IMR-90 (cell line): ENCODE measurements around the gene DUT. TPM values are rescaled to one million over a fixed set of nuclear protein-coding genes. Genes with fewer than 3 reads are reported as not detected.

Experiments used
- ATAC-seq: fragments of 200-7000 bp; cut with Tn5 transposase; 2 replicates; pipeline ENCODE4 v1.9.1; 2020; ENCODE audit warnings: low read depth, mild to moderate bottlenecking, moderate library complexity
- BruUV-seq: library from RNA; stranded (reverse); fragments of 400-500 nt; replicated peaks from 2 replicates; lab custom pipeline; 2021; lab: Mats Ljungman, UMichigan
- CTCF ChIA-PET: fragments of 300-600 bp; formaldehyde crosslinking; extraction: SDS; loops from one replicate; lab custom pipeline; 2021; ENCODE audit warnings: antibody characterized with exemption; lab: Yijun Ruan, JAX
- POLR2A ChIA-PET: fragments of 300-600 bp; sonication (Branson Sonifier 250); formaldehyde crosslinking; loops from one replicate; lab custom pipeline; 2022; ENCODE audit warnings: antibody characterized with exemption; ENCODE audit not compliant: unreplicated experiment; lab: Charles Lee
- DNase-seq: peaks from one replicate; pipeline ENCODE4 v3.0.0; 2013
- H2AFZ ChIP-seq: replicated peaks from 2 replicates; pipeline ENCODE3; 2013; ENCODE audit warnings: low read length, mild to moderate bottlenecking; ENCODE audit not compliant: poor library complexity
- H2AK5ac ChIP-seq: 2 replicates; pipeline ENCODE4 v1.6.1; 2013; ENCODE audit warnings: low read depth, low read length, inconsistent platforms
- H2AK9ac ChIP-seq: replicated peaks from 2 replicates; pipeline ENCODE3; 2013; ENCODE audit warnings: mild to moderate bottlenecking, low read depth, low read length, moderate library complexity; ENCODE audit not compliant: poor library complexity
- H2BK120ac ChIP-seq: 2 replicates; pipeline ENCODE4 v1.6.1; 2013; ENCODE audit warnings: low read depth, low read length, inconsistent platforms
- H2BK15ac ChIP-seq: 3 replicates; pipeline ENCODE4 v1.6.1; 2013; ENCODE audit warnings: low read depth, low read length, inconsistent platforms
- H2BK20ac ChIP-seq: 2 replicates; pipeline ENCODE4 v1.6.1; 2013; ENCODE audit warnings: low read depth, mild to moderate bottlenecking, inconsistent platforms, low read length, moderate library complexity
- H2BK5ac ChIP-seq: 2 replicates; pipeline ENCODE4 v1.6.1; 2013; ENCODE audit warnings: mild to moderate bottlenecking, low read depth, low read length, inconsistent platforms; ENCODE audit not compliant: poor library complexity, severe bottlenecking
- H3K14ac ChIP-seq: replicated peaks from 2 replicates; pipeline ENCODE4 v1.6.1; 2013; ENCODE audit warnings: low read depth, low read length, inconsistent platforms
- H3K18ac ChIP-seq: 2 replicates; pipeline ENCODE4 v1.6.1; 2013; ENCODE audit warnings: low read depth, low read length, control low read depth
- H3K23ac ChIP-seq: 2 replicates; pipeline ENCODE4 v1.6.1; 2013; ENCODE audit warnings: low read depth, low read length, inconsistent platforms
- H3K27ac ChIP-seq: 2 replicates; pipeline ENCODE4 v1.5.1; 2013; ENCODE audit warnings: mild to moderate bottlenecking, control low read depth, low read length; ENCODE audit not compliant: insufficient read depth
- H3K27me3 ChIP-seq: 2 replicates; pipeline ENCODE4 v1.6.1; 2013; ENCODE audit warnings: low read length; ENCODE audit not compliant: control insufficient read depth, insufficient read depth
- H3K36me3 ChIP-seq: 2 replicates; pipeline ENCODE4 v1.6.1; 2013; ENCODE audit warnings: low read length, mixed read lengths; ENCODE audit not compliant: control insufficient read depth, insufficient read depth
- H3K4ac ChIP-seq: 2 replicates; pipeline ENCODE4 v1.6.1; 2013; ENCODE audit warnings: low read depth, low read length, inconsistent platforms
- H3K4me1 ChIP-seq: 2 replicates; pipeline ENCODE4 v1.6.1; 2013; ENCODE audit warnings: low read length, mixed read lengths; ENCODE audit not compliant: control insufficient read depth, insufficient read depth
- H3K4me2 ChIP-seq: 2 replicates; pipeline ENCODE4 v1.6.1; 2013; ENCODE audit warnings: low read depth, mild to moderate bottlenecking, control low read depth, low read length, moderate library complexity
- H3K4me3 ChIP-seq: 2 replicates; pipeline ENCODE4 v1.5.1; 2013; ENCODE audit warnings: low read depth, mild to moderate bottlenecking, control low read depth, low read length, moderate library complexity; ENCODE audit not compliant: insufficient read depth
- H3K56ac ChIP-seq: 2 replicates; pipeline ENCODE4 v1.6.1; 2013; ENCODE audit warnings: low read length, inconsistent platforms; ENCODE audit not compliant: insufficient read depth; ENCODE audit errors: extremely low read depth
- H3K79me1 ChIP-seq, 2 experiments: 2 replicates each; pipeline ENCODE4 v1.6.1; 2013; ENCODE audit warnings: low read length in 2 of 2, inconsistent platforms in 1 of 2, low read depth in 1 of 2
- H3K9ac ChIP-seq: 2 replicates; pipeline ENCODE4 v1.6.1; 2013; ENCODE audit warnings: low read depth, low read length, control low read depth
- H3K9me1 ChIP-seq: 2 replicates; pipeline ENCODE4 v1.6.1; 2013; ENCODE audit warnings: low read length, inconsistent platforms; ENCODE audit not compliant: insufficient read depth
- H3K9me3 ChIP-seq: 2 replicates; pipeline ENCODE4 v1.6.1; 2013; ENCODE audit warnings: low read length; ENCODE audit not compliant: control insufficient read depth, insufficient read depth
- H4K20me1 ChIP-seq: 2 replicates; pipeline ENCODE4 v1.6.1; 2013; ENCODE audit warnings: low read length, inconsistent platforms; ENCODE audit not compliant: insufficient read depth
- H4K5ac ChIP-seq: 2 replicates; pipeline ENCODE4 v1.6.1; 2013; ENCODE audit warnings: mild to moderate bottlenecking, low read depth, low read length, control low read depth
- H4K8ac ChIP-seq, 2 experiments: 2 replicates each; pipeline ENCODE4 v1.6.1; 2013; ENCODE audit warnings: low read depth in 2 of 2, low read length in 2 of 2, control low read depth in 1 of 2, inconsistent platforms in 1 of 2
- H4K91ac ChIP-seq: 2 replicates; pipeline ENCODE4 v1.6.1; 2013; ENCODE audit warnings: low read depth, low read length, inconsistent platforms; ENCODE audit not compliant: insufficient read depth
- BHLHE40 ChIP-seq: fragments of 150-350 bp; IDR thresholded peaks from 2 replicates; pipeline ENCODE4 v1.6.1; 2016; ENCODE audit warnings: mild to moderate bottlenecking, low read depth, low read length
- CEBPB ChIP-seq: IDR thresholded peaks from 2 replicates; pipeline ENCODE4 v1.6.1; 2012; ENCODE audit warnings: low read depth, low read length, improper control_type of control experiment
- CHD1 ChIP-seq: IDR thresholded peaks from 2 replicates; pipeline ENCODE4 v1.6.1; 2012; ENCODE audit warnings: low read depth, low read length, improper control_type of control experiment
- ELK1 ChIP-seq: fragments of 150-350 bp; IDR thresholded peaks from 2 replicates; pipeline ENCODE4 v1.6.1; 2016; ENCODE audit warnings: low read depth, mild to moderate bottlenecking, low read length, moderate library complexity, borderline replicate concordance
- FOS ChIP-seq: fragments of 150-350 bp; IDR thresholded peaks from 2 replicates; pipeline ENCODE4 v1.6.1; 2016; ENCODE audit warnings: low read depth, low read length
- MAFK ChIP-seq: IDR thresholded peaks from 2 replicates; pipeline ENCODE4 v1.6.1; 2012; ENCODE audit warnings: low read depth, low read length, improper control_type of control experiment
- MAZ ChIP-seq: IDR thresholded peaks from 2 replicates; pipeline ENCODE4 v1.6.1; 2012; ENCODE audit warnings: low read depth, mild to moderate bottlenecking, low read length, improper control_type of control experiment, moderate library complexity, borderline replicate concordance
- MXI1 ChIP-seq: IDR thresholded peaks from 2 replicates; pipeline ENCODE4 v1.6.1; 2012; ENCODE audit warnings: low read depth, mild to moderate bottlenecking, low read length, moderate library complexity, borderline replicate concordance
- NFE2L2 ChIP-seq: fragments of 150-350 bp; IDR thresholded peaks from 2 replicates; pipeline ENCODE4 v1.6.1; 2016; ENCODE audit warnings: low read depth, mild to moderate bottlenecking, low read length
- POLR2A ChIP-seq: IDR thresholded peaks from 2 replicates; pipeline ENCODE4 v1.6.1; 2012; ENCODE audit warnings: mild to moderate bottlenecking, low read depth, low read length
- RAD21 ChIP-seq: IDR thresholded peaks from 2 replicates; pipeline ENCODE4 v1.6.1; 2012; ENCODE audit warnings: low read length, improper control_type of control experiment
- RCOR1 ChIP-seq: IDR thresholded peaks from 2 replicates; pipeline ENCODE4 v1.6.1; 2012; ENCODE audit warnings: mild to moderate bottlenecking, low read length, improper control_type of control experiment; ENCODE audit not compliant: insufficient replicate concordance
- RFX5 ChIP-seq: IDR thresholded peaks from 2 replicates; pipeline ENCODE4 v1.8.0; 2012; ENCODE audit warnings: low read depth, mild to moderate bottlenecking, low read length, moderate library complexity
- SMC3 ChIP-seq: fragments of 150-350 bp; IDR thresholded peaks from 2 replicates; pipeline ENCODE4 v1.6.1; 2016; ENCODE audit warnings: low read depth, mild to moderate bottlenecking, antibody characterized with exemption, low read length, moderate library complexity
- USF2 ChIP-seq: fragments of 150-350 bp; IDR thresholded peaks from 2 replicates; pipeline ENCODE4 v1.6.1; 2017; ENCODE audit warnings: mild to moderate bottlenecking, antibody characterized with exemption, low read length, low read depth
- WGBS, 2 experiments: methylation state at CpG; one replicate each; pipeline versions ENCODE4 v1.1.5 to v1.1.7; 2013; ENCODE audit warnings: missing lambda C conversion rate in 2 of 2; ENCODE audit not compliant: insufficient read length in 1 of 2; ENCODE audit errors: extremely low coverage in 2 of 2; 5-methylcytosine and 5-hydroxymethylcytosine counted together
- dilution Hi-C: fragments of 300-500 bp; cut with HindIII; formaldehyde crosslinking; loops from one replicate; pipeline ENCODE4 v1.14.3; 2018; ENCODE audit warnings: low sequenced_read_pairs; ENCODE audit not compliant: unreplicated experiment
- in situ Hi-C: fragments of 300-500 bp; cut with MboI; formaldehyde crosslinking; loops from 3 replicates; pipeline ENCODE4 v1.14.3; 2019; ENCODE audit warnings: low sequenced_read_pairs, inconsistent platforms, mixed read lengths
- intact Hi-C: fragments of 100-400 bp; cut with micrococcal nuclease; formaldehyde crosslinking; loops from 2 replicates; pipeline ENCODE4 v1.10.0; 2022
- polyA plus RNA-seq, 3 experiments: library from polyadenylated mRNA; depleted of rRNA; stranded (reverse); fragments of >200 nt; gene quantifications; 2 replicates each; pipeline ENCODE4 v1.2.3, GENCODE V29; 2012; ENCODE audit warnings: low replicate concordance in 1 of 3
- total RNA-seq: library from RNA; depleted of rRNA; stranded (reverse); fragments of >200 nt; gene quantifications from 2 replicates; pipeline ENCODE4 v1.2.3, GENCODE V29; 2012
- TF ChIP-seq, protein P1 (sequence below): conservative IDR thresholded peaks from 2 replicates; pipeline ENCODE4 v1.5.1; 2012; ENCODE audit warnings: mild to moderate bottlenecking, low read depth, low read length, improper control_type of control experiment

The DUT gene
- total and polyA plus RNA-seq, 2 of the 4 experiments (the other 2 are of a cell fraction): 18.8 to 36.4 TPM

DNA sequence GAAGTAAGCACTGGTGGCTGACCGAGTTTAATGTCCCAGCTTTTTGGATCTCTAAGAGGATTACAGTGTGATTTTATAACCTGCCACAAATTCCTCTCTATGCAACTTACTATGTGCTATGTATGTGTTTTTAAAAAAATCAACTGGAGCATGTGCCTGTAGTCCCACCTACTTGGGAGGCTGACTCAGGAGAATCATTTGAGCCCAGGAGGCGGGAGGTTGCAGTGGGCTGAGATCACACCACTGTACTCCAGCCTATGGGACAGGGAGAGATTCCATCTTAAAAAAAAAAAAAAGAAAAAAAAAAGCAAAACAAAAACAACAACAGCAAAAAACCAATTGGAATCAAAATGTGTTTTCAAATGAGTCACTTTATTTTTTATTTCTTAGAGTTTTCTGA lies 29.6 kb downstream of the DUT start:
- intact Hi-C loops (no loop called here), dilution Hi-C loops (no loop called here), in situ Hi-C loops (loop anchor here (5.0 to 25.0 kb wide), 3 partner anchors 51 to 1784 kb away; partner anchors contain the start of gene SHC4)
- Histone ChIP-seq H3K4ac (no peak overlapping the region), H4K8ac (no peak overlapping the region), H2BK5ac (no peak overlapping the region), H2BK20ac (no peak overlapping the region), H4K5ac (no peak overlapping the region), H3K14ac (no peak overlapping the region), H4K20me1 (no peaks in the 10 kb centered on the region), H2AFZ (no peak overlapping the region), H3K23ac (no peak overlapping the region), H2BK15ac (no peak overlapping the region), H3K36me3 (no peaks in the 10 kb centered on the region), H2AK9ac (no peak overlapping the region), H3K4me3 (no peak overlapping the region), H3K9ac (no peak overlapping the region), H3K4me2 (no peak overlapping the region), H2AK5ac (no peak overlapping the region), H3K27me3 (no peaks in the 10 kb centered on the region), H3K56ac (no peak overlapping the region), H2BK120ac (no peak overlapping the region), H3K9me3 (peaks cover 2% of the 10 kb centered on the region; the same call in 1 of the 2 replicates), H4K91ac (no peak overlapping the region), H3K4me1 (peaks cover 8% of the 10 kb centered on the region), H3K27ac (no peak overlapping the region), H3K18ac (no peak overlapping the region), H3K79me1 (no peaks in the 10 kb centered on the region), H3K9me1 (no peaks in the 10 kb centered on the region)
- DNase-seq (peak; percentile 32), ATAC-seq (no peak)
- no CpG with 5 or more reads among the region's 2 CpGs for WGBS, 2 experiments
- ChIA-PET POLR2A (no interaction called here), CTCF (no interaction called here)
- BruUV-seq: no TSS peak
- TF ChIP-seq MAZ: no peak
- TF ChIP-seq, protein P1, sequence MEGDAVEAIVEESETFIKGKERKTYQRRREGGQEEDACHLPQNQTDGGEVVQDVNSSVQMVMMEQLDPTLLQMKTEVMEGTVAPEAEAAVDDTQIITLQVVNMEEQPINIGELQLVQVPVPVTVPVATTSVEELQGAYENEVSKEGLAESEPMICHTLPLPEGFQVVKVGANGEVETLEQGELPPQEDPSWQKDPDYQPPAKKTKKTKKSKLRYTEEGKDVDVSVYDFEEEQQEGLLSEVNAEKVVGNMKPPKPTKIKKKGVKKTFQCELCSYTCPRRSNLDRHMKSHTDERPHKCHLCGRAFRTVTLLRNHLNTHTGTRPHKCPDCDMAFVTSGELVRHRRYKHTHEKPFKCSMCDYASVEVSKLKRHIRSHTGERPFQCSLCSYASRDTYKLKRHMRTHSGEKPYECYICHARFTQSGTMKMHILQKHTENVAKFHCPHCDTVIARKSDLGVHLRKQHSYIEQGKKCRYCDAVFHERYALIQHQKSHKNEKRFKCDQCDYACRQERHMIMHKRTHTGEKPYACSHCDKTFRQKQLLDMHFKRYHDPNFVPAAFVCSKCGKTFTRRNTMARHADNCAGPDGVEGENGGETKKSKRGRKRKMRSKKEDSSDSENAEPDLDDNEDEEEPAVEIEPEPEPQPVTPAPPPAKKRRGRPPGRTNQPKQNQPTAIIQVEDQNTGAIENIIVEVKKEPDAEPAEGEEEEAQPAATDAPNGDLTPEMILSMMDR: no peak
- no peak for TF ChIP-seq ELK1
- TF ChIP-seq CEBPB: no peak
- no peak for TF ChIP-seq SMC3
- TF ChIP-seq USF2: no peak
- no peak for TF ChIP-seq RFX5
- TF ChIP-seq RCOR1: no peak
- no peak for TF ChIP-seq MXI1
- no peak for TF ChIP-seq NFE2L2
- TF ChIP-seq MAFK: no peak
- no peak for TF ChIP-seq POLR2A
- no peak for TF ChIP-seq CHD1
- TF ChIP-seq FOS: no peak
- TF ChIP-seq RAD21: no peak
- TF ChIP-seq BHLHE40: no peak
